Lower leg skin (tissue), 3 donors: ENCODE results near the gene FAM114A1.

Source experiments
- CTCF ChIP-seq, 3 donors: fragments of 450-650 bp; IDR thresholded peaks; one replicate each; pipeline ENCODE4 v1.5.1; 2016; ENCODE audit warnings: antibody characterized with exemption in 3 of 3, mild to moderate bottlenecking in 3 of 3, moderate library complexity in 2 of 3
- POLR2A ChIP-seq, 2 donors: fragments of 450-650 bp; IDR thresholded peaks; one replicate each; pipeline ENCODE4 v1.6.1; 2016 to 2017; ENCODE audit warnings: antibody characterized with exemption in 2 of 2, mild to moderate bottlenecking in 1 of 2, moderate library complexity in 1 of 2

- TF ChIP-seq CTCF (IDR thresholded peaks at IDR 0.05) (no peak), POLR2A (IDR thresholded peaks at IDR 0.05) (no peak)
These were observed 37.1 kb downstream of the FAM114A1 start for GRCh38 chr4:38904682-38905081.
